ENCODE measurements around the gene KCNMB2.

Gene KCNMB2

DNA sequence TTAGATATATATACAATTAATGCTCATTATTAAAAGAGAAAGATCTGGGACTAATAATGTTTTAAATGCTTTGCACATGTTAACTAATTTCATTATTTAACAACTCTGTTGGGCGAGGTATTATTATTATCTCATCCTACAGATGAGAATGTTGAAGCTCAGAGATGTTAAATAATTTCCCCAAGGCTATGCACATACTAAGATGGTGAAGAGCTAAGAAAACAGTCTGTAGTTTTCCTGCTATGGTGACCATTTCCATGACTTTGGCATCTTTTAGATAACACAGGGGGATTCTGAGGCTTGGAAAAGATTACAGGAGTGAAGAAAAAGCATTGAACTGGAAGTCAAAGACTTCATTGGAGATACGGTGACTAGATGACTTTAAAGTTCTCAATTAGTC is 308.7 kb downstream of the KCNMB2 start:
- H3K4me3 ChIP-seq (ENCODE audit: low read depth, low read length), result no peak overlapping the region
- POLR2A ChIA-PET, result no interaction called here
- CTCF ChIA-PET, result no interaction called here
- TF ChIP-seq, protein P1, sequence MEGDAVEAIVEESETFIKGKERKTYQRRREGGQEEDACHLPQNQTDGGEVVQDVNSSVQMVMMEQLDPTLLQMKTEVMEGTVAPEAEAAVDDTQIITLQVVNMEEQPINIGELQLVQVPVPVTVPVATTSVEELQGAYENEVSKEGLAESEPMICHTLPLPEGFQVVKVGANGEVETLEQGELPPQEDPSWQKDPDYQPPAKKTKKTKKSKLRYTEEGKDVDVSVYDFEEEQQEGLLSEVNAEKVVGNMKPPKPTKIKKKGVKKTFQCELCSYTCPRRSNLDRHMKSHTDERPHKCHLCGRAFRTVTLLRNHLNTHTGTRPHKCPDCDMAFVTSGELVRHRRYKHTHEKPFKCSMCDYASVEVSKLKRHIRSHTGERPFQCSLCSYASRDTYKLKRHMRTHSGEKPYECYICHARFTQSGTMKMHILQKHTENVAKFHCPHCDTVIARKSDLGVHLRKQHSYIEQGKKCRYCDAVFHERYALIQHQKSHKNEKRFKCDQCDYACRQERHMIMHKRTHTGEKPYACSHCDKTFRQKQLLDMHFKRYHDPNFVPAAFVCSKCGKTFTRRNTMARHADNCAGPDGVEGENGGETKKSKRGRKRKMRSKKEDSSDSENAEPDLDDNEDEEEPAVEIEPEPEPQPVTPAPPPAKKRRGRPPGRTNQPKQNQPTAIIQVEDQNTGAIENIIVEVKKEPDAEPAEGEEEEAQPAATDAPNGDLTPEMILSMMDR (IDR thresholded peaks at IDR 0.05; ENCODE audit: insufficient read depth, low read length, missing control alignments), result no peak
- DNase-seq (ENCODE audit: low read depth, low spot score), result no peak

DNA sequence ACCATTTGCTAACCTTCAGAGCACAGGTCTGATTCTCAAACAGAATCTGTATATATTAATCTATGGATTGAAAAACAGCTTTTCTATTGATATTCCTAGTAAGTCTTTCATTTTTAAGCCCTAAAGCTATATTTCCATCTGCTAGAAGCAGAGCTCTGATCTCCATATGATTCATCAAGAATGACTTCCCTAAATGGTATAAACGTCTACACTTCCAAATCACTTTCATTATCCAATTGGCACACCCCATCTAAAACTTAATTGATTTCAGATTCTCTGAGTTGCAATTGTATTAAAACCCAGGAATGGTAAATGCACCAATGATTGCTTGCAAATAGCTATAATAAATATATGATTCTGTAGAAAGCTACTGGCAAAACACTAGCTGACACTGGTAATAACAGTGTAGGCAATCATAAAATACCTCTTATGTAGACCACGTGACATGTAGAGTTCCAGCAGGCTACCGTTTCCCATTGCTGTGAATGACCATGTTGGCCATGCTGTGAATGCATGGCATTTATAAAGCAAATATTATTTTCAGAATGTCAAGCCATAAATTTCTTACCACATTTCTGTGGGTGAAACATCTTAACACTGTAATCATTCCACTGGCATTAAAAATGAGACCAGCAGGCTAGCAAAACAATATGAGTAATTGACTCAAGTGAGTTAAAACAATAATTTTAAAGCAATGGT is 309.3 kb downstream of the KCNMB2 start:
- H3K4me3 ChIP-seq (ENCODE audit: low read depth, low read length), result no peak overlapping the region
- peak; percentile 14 for DNase-seq (ENCODE audit: low read depth, low spot score)
- TF ChIP-seq, protein P1 (IDR thresholded peaks at IDR 0.05; ENCODE audit: insufficient read depth, low read length, missing control alignments), result no peak
- ChIA-PET CTCF (no interaction called here), POLR2A (no interaction called here)

DNA sequence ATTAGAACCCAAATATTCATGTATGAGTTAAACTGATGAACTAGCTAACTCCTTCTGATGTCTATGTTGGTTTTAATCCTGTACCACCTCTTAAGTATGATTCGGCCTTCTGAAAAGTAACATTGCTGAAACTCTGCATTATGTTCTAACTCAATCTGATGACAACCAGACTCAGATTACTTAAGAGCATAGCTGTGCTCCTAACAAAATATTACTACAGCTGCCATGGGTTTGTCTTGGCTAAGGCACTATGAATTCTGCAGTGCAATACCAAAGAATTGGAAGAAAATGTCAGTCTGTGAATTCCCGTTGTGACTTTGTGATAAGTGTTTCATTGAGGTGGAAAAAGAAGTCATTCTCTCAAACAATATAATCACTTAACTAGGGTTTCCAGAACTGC is 311.0 kb downstream of the KCNMB2 start:
- ChIA-PET CTCF (no interaction called here), POLR2A (no interaction called here)
- TF ChIP-seq, protein P1 (IDR thresholded peaks at IDR 0.05; ENCODE audit: insufficient read depth, low read length, missing control alignments), result no peak
- DNase-seq (ENCODE audit: low read depth, low spot score), result no peak
- H3K4me3 ChIP-seq (ENCODE audit: low read depth, low read length), result no peak overlapping the region

DNA sequence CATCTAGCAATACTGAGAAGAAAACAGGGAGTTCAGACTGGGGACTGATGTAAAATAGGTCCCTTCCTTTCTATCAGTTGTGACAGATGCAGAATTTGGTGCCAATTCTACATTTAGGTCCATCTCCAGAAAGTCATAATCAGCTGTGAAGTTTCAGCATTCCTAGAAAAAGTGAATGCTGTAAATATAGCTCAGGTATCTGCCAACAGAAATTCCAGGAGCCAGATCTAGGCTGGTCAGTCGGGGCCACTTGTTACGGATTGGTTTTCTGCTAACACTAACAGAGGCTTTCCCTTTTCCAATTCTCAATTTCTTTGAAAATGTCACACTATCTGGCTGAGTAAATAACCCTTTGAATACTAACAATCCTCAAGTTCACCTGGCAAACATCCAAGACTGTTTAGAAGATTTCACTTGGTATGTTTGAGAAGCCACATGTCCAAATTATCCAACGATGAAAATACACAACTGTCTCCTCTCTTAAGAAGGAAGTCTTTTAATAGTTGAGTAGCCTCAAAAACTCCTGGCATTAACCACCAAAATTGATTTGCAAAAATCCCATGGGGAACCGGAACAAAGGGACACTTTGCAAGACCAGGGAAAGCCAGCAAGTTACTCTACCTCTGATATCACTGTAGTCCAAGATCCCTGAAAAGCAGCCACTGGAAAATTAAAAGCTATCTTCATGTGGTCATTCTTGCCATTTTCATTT is 313.1 kb downstream of the KCNMB2 start:
- CTCF ChIA-PET, result no interaction called here
- TF ChIP-seq, protein P1 (IDR thresholded peaks at IDR 0.05; ENCODE audit: insufficient read depth, low read length, missing control alignments), result no peak
- H3K4me3 ChIP-seq (ENCODE audit: low read depth, low read length), result no peak overlapping the region
- no peak for DNase-seq (ENCODE audit: low read depth, low spot score)
- POLR2A ChIA-PET, result no interaction called here

DNA sequence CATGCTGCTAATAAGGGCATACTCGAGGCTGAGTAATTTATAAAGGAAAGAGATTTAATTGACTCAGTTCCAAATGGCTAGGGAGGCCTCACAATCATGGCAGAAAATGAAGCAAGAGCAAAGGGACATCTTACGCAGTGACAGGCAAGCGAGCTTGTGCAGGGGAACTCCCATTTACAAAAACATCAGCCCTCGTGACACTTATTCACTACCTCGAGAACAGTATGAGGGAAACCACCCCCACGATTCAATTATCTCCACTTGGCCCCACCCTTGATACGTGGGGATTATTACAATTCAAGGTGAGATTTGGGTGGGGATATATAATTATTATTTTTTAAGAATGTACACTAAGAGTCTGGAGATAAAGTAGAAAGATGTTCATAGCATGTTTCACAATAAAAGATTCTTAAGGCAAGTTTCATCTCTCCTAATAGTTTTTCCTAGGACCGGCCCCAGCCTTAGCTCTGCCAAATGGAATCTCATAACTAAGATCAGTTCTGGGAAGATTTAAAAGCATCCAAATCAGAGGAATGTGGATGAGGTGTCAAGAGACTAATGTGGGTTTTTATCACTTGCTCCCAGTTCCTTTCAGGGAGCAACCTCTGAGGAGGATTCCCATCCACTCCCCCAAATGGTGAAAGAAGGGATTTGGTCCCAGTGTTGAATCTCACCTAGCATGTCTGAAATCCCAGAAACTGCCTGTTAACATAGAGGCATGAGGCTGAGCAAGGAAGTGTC is 314.4 kb downstream of the KCNMB2 start:
- ChIA-PET POLR2A (no interaction called here), CTCF (no interaction called here)
- no peak overlapping the region for H3K4me3 ChIP-seq (ENCODE audit: low read depth, low read length)
- no peak for DNase-seq (ENCODE audit: low read depth, low spot score)
- TF ChIP-seq, protein P1 (IDR thresholded peaks at IDR 0.05; ENCODE audit: insufficient read depth, low read length, missing control alignments), result no peak

DNA sequence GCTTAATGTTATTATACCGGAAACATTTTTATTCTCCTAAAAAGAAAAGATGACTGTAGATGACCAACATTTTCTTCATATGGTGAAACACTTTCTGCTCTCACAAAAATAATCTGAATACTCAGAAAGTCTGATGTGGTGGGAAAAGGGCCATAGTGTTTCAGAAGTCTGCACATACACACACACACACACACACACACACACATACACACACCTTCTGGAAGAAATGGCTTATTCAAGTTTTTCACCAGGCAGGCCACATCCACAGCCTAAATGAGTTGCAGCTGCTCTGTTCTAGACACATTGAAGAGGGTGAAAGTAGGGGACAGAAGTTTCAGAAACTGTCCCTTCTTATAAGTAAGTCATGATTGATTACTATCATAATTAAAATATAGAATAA is 315.3 kb downstream of the KCNMB2 start:
- TF ChIP-seq, protein P1 (IDR thresholded peaks at IDR 0.05; ENCODE audit: insufficient read depth, low read length, missing control alignments), result no peak
- no peak for DNase-seq (ENCODE audit: low read depth, low spot score)
- CTCF ChIA-PET, result no interaction called here
- POLR2A ChIA-PET, result no interaction called here
- no peak overlapping the region for H3K4me3 ChIP-seq (ENCODE audit: low read depth, low read length)

All from AG04449 (cell line).